Measurements from ENCODE around the gene CPVL.

- no peak for TF ChIP-seq CTCF (IDR thresholded peaks at IDR 0.05; ENCODE audit: low read depth, low read length)
- TF ChIP-seq EZH2phosphoT487 (IDR thresholded peaks at IDR 0.05; ENCODE audit: low read depth): no peak
These were observed 136.4 kb downstream of the CPVL start for GRCh38 chr7:29009947-29010346.

Data from OCI-LY3 (cell line).